C4-2B (cell line): ENCODE data around the gene XRCC5.

Source experiments
- CTCF ChIP-seq: fragments of 450-650 bp; conservative IDR thresholded peaks from 2 replicates; pipeline ENCODE4 v1.5.1; 2017; ENCODE audit warnings: mild to moderate bottlenecking
- ZFX ChIP-seq: fragments of 450-650 bp; IDR thresholded peaks from 2 replicates; pipeline ENCODE4 v1.6.1; 2017

- TF ChIP-seq CTCF (no peak), ZFX (no peak)
Measured at GRCh38 chr2:216246766-216247165, 137.6 kb downstream of the XRCC5 start.
